ENCODE results near the gene SGIP1.

- TF ChIP-seq CTCF (IDR thresholded peaks at IDR 0.05; ENCODE audit: low read length), result no peak
- TF ChIP-seq EZH2 (optimal IDR thresholded peaks at IDR 0.05; ENCODE audit: low read depth, low read length), result no peak
Observed at GRCh38 chr1:66633159-66633558, 99.2 kb downstream of the SGIP1 start.
